ENCODE results near the gene KCNIP4.

The KCNIP4 gene

DNA sequence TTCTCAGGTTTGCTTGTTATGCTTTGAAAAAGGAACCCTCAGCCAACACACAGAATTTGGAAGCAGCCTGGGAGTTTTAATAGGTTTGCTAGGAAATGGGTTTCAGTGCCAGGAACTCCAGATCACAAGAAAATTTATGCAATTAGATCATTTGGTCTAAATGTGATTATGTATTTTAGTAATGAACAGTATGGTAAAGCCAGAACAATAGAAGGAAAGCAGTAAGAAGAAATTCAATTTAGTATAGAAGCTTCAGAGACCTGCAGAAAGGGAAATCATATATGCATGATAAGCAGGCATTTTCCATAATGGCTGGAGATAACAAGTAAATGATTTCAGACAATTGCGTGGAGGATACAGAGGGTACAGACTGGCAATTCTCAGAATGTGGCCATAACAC lies 184.7 kb downstream of the KCNIP4 start:
- no peak for DNase-seq (ENCODE audit: low read depth in 2 of 2)

DNA sequence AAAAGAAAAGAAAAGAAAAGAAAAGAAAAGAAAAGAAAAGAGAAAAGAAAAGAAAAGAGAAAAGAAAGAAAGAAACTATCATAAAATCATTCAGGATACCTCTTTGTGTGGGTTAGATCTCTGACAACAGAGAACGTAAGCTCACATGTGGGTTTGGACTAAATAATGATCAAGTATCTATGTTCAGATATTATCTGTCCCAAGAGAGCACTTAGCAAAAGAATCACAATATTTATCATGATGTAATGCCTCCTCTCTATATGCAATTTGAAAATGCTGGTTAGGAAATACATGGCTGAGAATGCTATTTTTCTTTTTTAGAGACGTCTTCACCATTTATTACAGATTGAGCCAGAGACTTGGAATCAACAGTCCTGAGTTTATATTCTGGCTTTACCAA lies 191.3 kb downstream of the KCNIP4 start:
- no peak for DNase-seq (ENCODE audit: low read depth in 2 of 2)

GRCh38 chr4:21753084-21753760 lies 195.3 kb downstream of the KCNIP4 start:
- no peak for DNase-seq (ENCODE audit: low read depth in 2 of 2)

DNA sequence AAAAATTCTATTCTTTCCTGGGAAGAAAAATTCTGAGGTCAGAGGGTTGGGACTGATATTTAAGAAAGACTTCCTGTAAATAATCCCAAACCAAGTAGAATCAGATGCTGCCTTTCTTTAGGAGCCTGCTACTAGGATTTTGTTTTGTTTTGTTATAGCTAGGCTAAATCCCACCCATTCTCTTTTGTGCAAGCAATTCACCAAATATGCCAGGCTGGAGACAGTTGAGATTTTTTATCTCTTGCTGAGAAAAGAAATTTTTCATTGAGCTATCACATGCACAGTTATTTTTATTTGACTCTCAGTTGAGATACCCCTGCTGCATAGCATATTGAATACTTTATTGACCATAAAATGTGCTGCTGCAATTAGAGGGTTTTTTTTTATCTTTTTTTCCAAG lies 196.0 kb downstream of the KCNIP4 start:
- no peak for DNase-seq (ENCODE audit: low read depth in 2 of 2)

DNA sequence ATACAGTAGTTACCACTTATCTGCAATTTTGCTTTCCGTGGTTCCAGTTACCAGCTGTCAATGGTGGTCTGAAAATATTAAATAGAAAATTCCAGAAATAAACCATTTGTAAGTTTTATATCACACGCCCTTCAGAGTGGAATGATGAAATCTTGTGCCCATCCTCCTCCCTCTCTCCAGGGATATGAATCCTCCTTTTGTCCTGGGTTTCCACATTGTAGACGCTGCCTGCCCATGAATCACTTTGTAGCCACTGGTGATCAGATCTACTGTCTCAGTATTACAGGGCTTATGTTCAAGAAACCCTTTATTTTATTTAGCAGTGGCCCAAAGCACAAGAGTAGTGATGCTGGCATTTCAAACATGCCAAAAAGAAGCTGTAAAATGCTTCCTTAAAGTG lies 198.6 kb downstream of the KCNIP4 start:
- no peak for DNase-seq (ENCODE audit: low read depth in 2 of 2)

GRCh38 chr4:21749412-21749811 lies 199.2 kb downstream of the KCNIP4 start:
- no peak for DNase-seq (ENCODE audit: low read depth in 2 of 2)

GRCh38 chr4:21744046-21744445 lies 204.5 kb downstream of the KCNIP4 start:
- DNase-seq (ENCODE audit: low read depth in 2 of 2), result no peak

DNA sequence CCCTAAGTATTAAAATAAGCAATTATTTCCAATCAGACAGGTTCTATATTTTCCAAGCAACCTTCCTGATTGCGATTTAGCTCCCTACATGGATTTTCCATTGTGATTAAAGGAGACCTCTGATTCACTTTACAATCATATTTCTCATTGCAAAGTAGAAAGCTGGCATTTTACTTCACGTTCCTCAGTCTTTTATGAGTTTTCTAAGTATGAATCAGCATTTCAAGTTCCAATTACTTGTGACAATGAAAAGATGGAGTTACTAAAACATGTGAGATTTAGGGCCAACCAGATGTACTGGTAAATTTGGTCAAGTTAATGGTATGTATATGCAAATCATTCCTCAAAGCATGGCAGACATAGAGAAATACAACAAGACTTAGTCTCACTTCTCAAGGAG lies 206.2 kb downstream of the KCNIP4 start:
- no peak for DNase-seq (ENCODE audit: low read depth in 2 of 2)

DNA sequence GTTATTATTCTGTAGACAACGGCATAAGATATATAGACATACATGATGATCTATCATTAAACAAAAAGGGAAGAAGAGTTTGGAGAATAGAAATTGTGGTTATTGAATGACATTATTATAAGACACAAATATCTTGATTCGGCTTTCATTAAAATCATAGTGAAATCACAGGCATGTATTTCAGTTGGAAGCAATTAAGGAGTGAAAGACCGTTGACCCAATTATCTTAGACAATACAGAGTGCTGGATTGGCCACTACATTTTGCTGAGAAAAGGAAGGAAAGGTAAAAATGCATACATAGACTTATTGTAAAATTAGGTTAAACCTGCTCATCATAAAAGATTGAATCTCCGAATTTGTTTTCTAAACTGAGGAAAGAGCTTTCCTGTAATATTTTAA lies 209.8 kb downstream of the KCNIP4 start:
- no peak for DNase-seq (ENCODE audit: low read depth in 2 of 2)

GRCh38 chr4:21735866-21736265 lies 212.7 kb downstream of the KCNIP4 start:
- DNase-seq (ENCODE audit: low read depth in 2 of 2), result no peak

GRCh38 chr4:21733894-21734630 lies 214.5 kb downstream of the KCNIP4 start:
- DNase-seq (ENCODE audit: low read depth in 2 of 2), result no peak

GRCh38 chr4:21728304-21728703 lies 220.3 kb downstream of the KCNIP4 start:
- no peak for DNase-seq (ENCODE audit: low read depth in 2 of 2)

DNA sequence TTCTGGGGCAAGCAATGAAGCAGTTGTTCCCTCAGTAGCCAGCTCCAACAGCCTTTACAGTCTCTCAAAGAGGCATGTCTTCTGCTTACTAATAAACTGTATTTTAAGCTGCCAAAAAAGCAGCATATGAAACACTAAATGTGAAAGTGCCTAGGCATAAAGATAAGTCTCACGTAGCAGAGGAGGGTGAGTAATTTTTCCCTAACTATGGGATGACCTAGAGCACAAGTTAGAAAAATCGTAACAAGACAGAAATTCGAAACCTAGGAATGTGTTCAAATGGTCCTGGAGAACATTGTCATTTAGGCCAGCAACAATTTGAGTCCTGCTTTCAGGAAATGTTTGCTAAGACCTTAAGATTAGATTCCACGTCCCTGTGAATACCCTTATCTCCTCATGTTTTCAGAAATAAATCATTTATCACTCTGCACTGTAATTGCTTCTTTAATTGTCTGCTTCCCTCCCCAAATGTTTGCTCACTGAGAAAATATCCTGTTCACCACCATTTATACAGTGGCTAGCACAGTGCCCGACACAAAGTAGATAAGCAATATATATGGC lies 222.2 kb downstream of the KCNIP4 start:
- DNase-seq (ENCODE audit: low read depth in 2 of 2), result no peak

DNA sequence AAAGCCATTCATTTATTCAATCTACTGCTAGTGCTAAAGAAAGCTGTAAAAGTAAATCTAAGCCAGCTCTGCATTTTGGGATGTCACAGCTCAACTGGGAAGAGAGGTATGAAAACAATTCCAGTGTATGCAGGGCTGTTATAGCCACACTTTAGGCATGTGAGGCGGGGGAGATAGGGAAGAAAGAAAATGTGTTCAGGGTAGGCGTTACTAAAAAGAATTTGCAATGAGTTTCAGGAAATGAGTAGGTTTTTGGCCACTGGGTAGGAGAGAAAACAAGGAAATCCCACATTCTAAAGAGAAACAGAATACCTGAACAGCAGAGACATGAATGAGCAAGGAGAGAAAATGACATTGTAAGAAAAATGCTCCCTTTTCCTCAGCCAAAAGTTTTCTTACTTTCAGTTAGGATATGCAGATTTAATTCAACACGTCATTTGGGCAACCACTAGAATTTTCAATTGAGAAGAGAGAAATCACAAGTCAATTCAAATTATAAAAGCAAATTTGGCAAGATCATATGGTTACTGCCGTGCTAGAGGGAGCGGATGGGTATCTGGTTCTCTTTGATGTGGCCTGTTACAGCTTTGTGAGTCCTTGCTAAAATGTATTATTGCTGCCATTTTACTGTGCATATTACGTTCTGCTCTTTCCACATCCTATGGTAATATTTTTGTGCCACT lies 226.3 kb downstream of the KCNIP4 start:
- DNase-seq (ENCODE audit: low read depth in 2 of 2), result no peak

GRCh38 chr4:21716531-21716930 lies 232.0 kb downstream of the KCNIP4 start:
- DNase-seq (ENCODE audit: low read depth in 2 of 2), result no peak

DNA sequence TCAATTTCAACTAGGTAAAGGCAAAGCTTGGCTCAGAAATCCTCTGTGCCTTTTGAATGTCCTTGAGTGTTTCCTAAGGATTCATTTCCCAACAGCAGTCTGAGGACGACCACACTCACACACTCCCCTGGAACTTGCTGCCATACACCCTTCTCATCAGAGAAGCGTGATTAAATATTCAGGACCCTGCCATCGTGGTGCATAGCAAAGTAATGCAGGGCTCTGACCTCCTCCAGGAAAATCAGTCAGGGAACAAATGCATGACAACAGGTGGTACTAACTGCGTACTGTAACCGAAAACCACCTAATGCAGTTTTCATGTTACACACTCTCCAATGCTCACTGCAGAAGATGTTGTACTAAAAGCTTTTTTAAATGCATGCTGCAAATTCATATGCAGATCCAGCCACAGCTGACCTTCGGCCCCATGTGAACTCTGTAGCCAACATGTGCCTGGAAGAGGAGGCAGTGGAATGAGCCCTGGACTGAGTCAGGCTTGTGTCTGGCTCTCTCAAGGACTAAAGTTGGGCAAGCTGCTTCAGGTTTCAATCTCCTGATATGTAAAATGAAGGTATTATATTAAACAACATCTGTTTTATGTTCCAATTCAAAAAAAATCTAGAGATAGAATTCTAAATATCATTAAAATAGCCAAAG lies 238.3 kb downstream of the KCNIP4 start:
- DNase-seq (ENCODE audit: low read depth in 2 of 2), result no peak

DNA sequence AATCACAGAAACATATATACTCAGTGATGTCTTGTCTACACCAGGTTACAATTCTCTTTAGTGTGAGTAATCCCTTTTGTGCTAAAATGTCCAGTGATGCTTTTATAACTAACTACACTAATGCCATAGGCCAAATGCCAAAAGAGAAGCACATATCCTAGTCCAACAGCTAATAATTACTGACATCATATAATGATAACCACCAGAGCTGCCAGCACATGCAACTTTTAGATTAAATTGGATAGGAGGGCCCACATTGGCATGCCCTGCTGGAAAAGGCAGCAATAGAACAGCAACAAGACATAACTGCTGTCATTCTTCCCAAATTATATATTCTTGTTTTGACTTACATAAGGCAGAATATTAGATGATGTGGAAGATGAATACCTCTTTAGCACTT lies 238.8 kb downstream of the KCNIP4 start:
- DNase-seq (ENCODE audit: low read depth in 2 of 2), result no peak

- no peak for DNase-seq (ENCODE audit: low read depth in 2 of 2)
Measured at GRCh38 chr4:21709031-21709430, 239.5 kb downstream of the KCNIP4 start.

GRCh38 chr4:21699446-21699845 lies 249.1 kb downstream of the KCNIP4 start:
- DNase-seq (ENCODE audit: low read depth in 2 of 2), result no peak

DNA sequence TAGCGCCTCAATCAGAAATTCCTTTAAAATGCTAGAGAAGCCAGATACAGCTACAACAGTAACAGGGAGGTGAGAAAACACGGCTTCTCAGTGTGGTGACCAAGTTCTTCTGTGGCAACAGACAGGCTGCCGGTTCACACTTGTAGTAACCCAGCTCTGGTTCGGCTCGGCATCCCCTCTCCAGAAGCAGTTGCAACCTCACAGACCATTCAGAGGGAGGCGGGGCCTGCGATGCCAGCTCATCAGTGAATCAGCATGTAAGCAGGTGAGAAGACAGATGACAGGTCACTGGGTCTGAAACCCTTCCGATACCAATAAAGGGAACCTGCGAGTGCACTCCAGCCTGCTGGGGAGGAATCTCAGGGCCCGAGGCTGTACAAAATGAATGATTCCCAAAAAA lies 251.0 kb downstream of the KCNIP4 start:
- DNase-seq (ENCODE audit: low read depth in 2 of 2), result no peak

DNA sequence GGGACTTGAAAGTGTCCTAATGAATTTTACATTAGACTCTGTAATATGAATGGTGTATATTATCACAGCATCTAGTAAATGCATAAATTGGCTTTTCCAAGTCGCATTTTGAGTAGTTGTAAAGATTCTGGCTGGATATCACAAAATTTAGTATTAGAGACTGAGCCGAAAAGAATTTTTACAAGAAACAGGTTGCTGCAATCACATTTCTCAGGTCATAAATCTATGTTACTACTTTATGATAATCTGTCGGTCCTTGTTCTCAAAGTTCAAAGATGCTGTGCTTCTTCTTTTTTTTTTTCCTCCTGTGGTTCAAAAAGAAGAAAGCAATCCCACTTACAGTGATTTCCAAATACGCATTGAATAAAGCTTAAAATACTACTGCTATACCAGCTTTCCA lies 253.4 kb downstream of the KCNIP4 start:
- DNase-seq (ENCODE audit: low read depth in 2 of 2), result no peak

- DNase-seq (ENCODE audit: low read depth in 2 of 2), result no peak
Measured at GRCh38 chr4:21692241-21692640, 256.3 kb downstream of the KCNIP4 start.
